Karpas-422 (cell line): Measurements from ENCODE around the gene COL1A2. TPM values are rescaled to one million over a fixed set of nuclear protein-coding genes. Genes with fewer than 3 reads are reported as not detected.

Source experiments
- DNase-seq: peaks from one replicate; pipeline ENCODE4 v3.0.0-alpha.2; 2015
- H2AFZ ChIP-seq: fragments of 200-600 bp; sonication (generic); 2 replicates; pipeline ENCODE4 v1.6.1; 2014; ENCODE audit warnings: antibody characterized with exemption, low read length, mixed read lengths
- H3K27ac ChIP-seq: fragments of 200-600 bp; sonication (generic); 2 replicates; pipeline ENCODE4 v1.5.1; 2014; ENCODE audit warnings: mild to moderate bottlenecking, low read length, moderate library complexity
- H3K27me3 ChIP-seq: fragments of 200-600 bp; sonication (generic); 2 replicates; pipeline ENCODE4 v1.6.1; 2014; ENCODE audit warnings: low read length, mixed read lengths
- H3K36me3 ChIP-seq: fragments of 200-600 bp; sonication (generic); 2 replicates; pipeline ENCODE4 v1.6.1; 2014; ENCODE audit warnings: low read length, mixed read lengths; ENCODE audit not compliant: insufficient read depth
- H3K4me1 ChIP-seq: fragments of 200-600 bp; sonication (generic); 2 replicates; pipeline ENCODE4 v1.6.1; 2014; ENCODE audit warnings: mild to moderate bottlenecking, low read length, mixed read lengths
- H3K4me2 ChIP-seq: fragments of 200-600 bp; sonication (generic); 2 replicates; pipeline ENCODE4 v1.6.1; 2014; ENCODE audit warnings: low read length, low read depth, mild to moderate bottlenecking; ENCODE audit not compliant: poor library complexity, severe bottlenecking
- H3K4me3 ChIP-seq: fragments of 200-600 bp; sonication (generic); 2 replicates; pipeline ENCODE4 v1.5.1; 2014; ENCODE audit warnings: mild to moderate bottlenecking, antibody characterized with exemption, low read length, mixed read lengths
- H3K79me2 ChIP-seq: fragments of 200-600 bp; sonication (generic); 2 replicates; pipeline ENCODE4 v1.6.1; 2014; ENCODE audit warnings: mild to moderate bottlenecking, low read length, mixed read lengths
- H3K9ac ChIP-seq: fragments of 200-600 bp; sonication (generic); 2 replicates; pipeline ENCODE4 v1.6.0; 2014; ENCODE audit warnings: low read length
- H3K9me2 ChIP-seq: fragments of 200-600 bp; sonication (generic), shearing (Covaris generic); replicated peaks from 2 replicates; pipeline ENCODE4 v1.6.0; 2014; ENCODE audit warnings: mild to moderate bottlenecking, low read length, moderate library complexity; ENCODE audit not compliant: insufficient read depth
- H3K9me3 ChIP-seq: fragments of 300-700, 200-600 bp; sonication (generic); 2 replicates; pipeline ENCODE4 v1.6.1; 2014; ENCODE audit warnings: low read length, mixed read lengths
- H4K20me1 ChIP-seq: fragments of 200-600 bp; sonication (generic); 2 replicates; pipeline ENCODE4 v1.6.1; 2014; ENCODE audit warnings: mild to moderate bottlenecking, antibody characterized with exemption, low read length, low read depth; ENCODE audit not compliant: insufficient read depth
- total RNA-seq: library from RNA; depleted of rRNA; stranded (reverse); fragments of >200 nt; shearing (Covaris generic); gene quantifications from 2 replicates; pipeline ENCODE4 v1.2.3, GENCODE V29; 2014; ENCODE audit warnings: low replicate concordance

COL1A2 gene
- total RNA-seq, 1 experiment from 2014 or later: not detected

DNA sequence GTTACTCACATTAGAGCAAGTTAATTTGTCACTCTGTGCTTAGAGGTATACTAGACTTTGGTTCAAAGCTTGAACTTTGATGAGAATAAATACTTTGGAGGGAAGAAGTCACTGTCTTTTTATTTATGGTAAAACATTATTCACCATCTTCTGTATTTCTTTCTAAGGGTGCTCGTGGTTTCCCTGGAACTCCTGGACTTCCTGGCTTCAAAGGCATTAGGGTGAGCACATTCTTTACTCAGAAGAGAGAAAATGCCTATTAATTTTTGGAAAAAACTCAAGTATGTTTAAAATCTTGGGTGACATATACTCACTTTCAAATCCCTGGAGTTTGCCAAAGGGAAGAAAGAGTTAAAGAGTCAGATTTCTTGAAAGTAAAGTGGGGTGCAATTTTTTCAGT is 10.8 kb downstream of the COL1A2 start:
- Histone ChIP-seq H3K4me3 (no peak overlapping the region), H3K36me3 (no peaks in the 10 kb centered on the region), H3K79me2 (no peaks in the 10 kb centered on the region), H3K9ac (no peak overlapping the region), H3K9me3 (no peaks in the 10 kb centered on the region), H3K27ac (no peak overlapping the region), H3K9me2 (no peaks in the 10 kb centered on the region), H2AFZ (no peak overlapping the region), H3K27me3 (no peaks in the 10 kb centered on the region), H3K4me2 (no peak overlapping the region), H4K20me1 (no peaks in the 10 kb centered on the region), H3K4me1 (peaks cover 11% of the 10 kb centered on the region)
- no peak for DNase-seq

DNA sequence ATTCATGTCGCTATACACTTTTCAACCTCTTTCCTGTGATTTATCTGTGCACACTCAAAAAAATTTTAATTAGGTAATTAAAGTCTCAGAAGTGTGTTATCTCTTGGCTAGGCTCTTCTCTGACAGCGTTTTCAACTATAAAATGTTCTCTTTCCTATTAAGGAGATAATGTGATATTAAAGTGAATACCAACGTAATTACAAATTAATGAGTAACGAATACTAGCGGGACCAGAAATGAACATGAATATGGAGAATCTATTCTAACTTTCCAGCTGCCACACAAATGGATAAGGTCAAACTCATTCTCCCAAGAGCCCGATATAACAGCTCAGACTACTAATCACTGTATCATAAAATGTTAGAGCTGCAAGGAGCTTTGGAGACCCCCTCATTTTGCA is 12.0 kb downstream of the COL1A2 start:
- Histone ChIP-seq H3K27ac (no peak overlapping the region), H3K9me2 (no peaks in the 10 kb centered on the region), H2AFZ (no peak overlapping the region), H3K9ac (no peak overlapping the region), H3K4me1 (peaks cover 16% of the 10 kb centered on the region), H3K9me3 (no peaks in the 10 kb centered on the region), H4K20me1 (no peaks in the 10 kb centered on the region), H3K4me2 (no peak overlapping the region), H3K79me2 (no peaks in the 10 kb centered on the region), H3K36me3 (no peaks in the 10 kb centered on the region), H3K4me3 (no peak overlapping the region), H3K27me3 (no peaks in the 10 kb centered on the region)
- no peak for DNase-seq

DNA sequence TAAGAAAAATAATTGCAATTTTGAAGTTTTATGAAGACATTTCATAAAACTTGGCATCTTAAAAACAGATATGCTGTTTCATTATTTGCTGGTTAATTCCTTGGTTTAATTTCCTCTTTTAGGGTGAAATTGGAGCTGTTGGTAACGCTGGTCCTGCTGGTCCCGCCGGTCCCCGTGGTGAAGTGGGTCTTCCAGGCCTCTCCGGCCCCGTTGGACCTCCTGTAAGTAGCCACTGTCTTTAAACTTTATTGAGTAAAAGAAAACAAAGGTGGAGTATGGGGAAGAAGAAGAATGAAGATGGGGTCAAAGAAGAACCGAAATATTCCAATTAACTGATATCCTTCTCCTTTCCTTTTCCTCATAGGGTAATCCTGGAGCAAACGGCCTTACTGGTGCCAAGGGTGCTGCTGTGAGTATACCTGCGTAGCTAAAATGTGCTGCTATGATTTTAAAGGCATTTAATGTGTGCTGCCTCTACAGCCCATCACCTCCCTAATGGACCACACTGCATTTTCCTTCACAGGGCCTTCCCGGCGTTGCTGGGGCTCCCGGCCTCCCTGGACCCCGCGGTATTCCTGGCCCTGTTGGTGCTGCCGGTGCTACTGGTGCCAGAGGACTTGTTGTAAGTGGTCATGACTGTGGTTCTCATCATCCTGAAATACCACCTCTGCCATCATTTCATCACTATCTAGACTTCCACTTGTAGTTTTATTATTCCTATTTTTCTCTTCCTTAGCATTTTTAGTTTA is 14.7 kb downstream of the COL1A2 start:
- Histone ChIP-seq H3K9me3 (no peaks in the 10 kb centered on the region), H3K9ac (no peak overlapping the region), H4K20me1 (no peaks in the 10 kb centered on the region)

DNA sequence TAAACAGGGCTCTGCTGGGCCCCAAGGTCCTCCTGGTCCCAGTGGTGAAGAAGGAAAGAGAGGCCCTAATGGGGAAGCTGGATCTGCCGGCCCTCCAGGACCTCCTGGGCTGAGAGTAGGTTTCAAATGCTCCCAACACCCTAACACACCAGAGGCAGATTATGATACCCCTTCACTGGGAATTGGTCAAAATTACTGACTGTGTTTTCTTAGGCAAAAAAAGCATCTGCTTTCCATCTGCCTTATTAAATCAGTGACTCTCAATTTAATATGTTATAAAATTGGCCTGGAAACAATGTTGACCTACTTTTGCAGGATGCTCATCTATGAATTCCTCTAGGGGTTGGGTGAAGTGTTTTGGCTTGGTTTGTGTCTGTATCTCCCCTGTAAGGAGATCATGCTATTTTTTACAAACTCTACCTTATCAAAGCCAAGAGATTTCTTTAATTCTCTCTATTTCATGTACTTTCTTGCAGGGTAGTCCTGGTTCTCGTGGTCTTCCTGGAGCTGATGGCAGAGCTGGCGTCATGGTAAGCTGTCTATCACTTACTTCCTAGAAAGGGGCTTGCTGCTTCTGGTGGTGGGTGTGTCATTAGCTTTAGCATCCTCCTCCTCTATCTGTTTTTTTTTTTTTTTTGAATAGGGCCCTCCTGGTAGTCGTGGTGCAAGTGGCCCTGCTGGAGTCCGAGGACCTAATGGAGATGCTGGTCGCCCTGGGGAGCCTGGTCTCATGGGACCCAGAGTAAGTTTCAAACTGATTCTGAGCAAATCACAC is 15.9 kb downstream of the COL1A2 start:
- Histone ChIP-seq H3K4me1 (peaks cover 16% of the 10 kb centered on the region), H3K36me3 (no peaks in the 10 kb centered on the region), H2AFZ (no peak overlapping the region), H3K27me3 (no peaks in the 10 kb centered on the region), H3K4me3 (no peak overlapping the region), H3K27ac (no peak overlapping the region), H3K9me2 (no peaks in the 10 kb centered on the region), H3K79me2 (no peaks in the 10 kb centered on the region), H4K20me1 (no peaks in the 10 kb centered on the region), H3K9me3 (no peaks in the 10 kb centered on the region), H3K9ac (no peak overlapping the region), H3K4me2 (peak overlapping the region; percentile 16)
- DNase-seq: peak; percentile 62

More for the DNA sequence above, 14.7 kb downstream of the COL1A2 start:
- DNase-seq: no peak
- no peak overlapping the region for H3K4me2 ChIP-seq
- H3K79me2 ChIP-seq: no peaks in the 10 kb centered on the region
- H2AFZ ChIP-seq: no peak overlapping the region
- no peak overlapping the region for H3K27ac ChIP-seq
- H3K27me3 ChIP-seq: no peaks in the 10 kb centered on the region
- no peaks in the 10 kb centered on the region for H3K36me3 ChIP-seq
- H3K9me2 ChIP-seq: no peaks in the 10 kb centered on the region
- H3K4me1 ChIP-seq: peaks cover 16% of the 10 kb centered on the region
- no peak overlapping the region for H3K4me3 ChIP-seq

DNA sequence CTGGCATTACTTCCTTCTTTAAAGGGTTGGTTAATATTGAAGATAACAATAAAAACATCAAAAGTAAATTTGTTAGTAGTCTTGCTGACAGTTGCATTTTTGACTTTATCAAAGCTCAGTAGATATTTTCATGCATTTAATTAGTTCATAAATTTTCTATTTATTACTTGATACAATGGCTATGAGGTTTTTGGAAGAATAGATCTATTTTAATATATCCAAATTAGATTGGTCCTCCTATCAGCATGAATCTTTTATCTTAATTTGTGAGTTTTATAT is 16.4 kb downstream of the COL1A2 start:
- Histone ChIP-seq H3K9me2 (no peaks in the 10 kb centered on the region), H4K20me1 (no peaks in the 10 kb centered on the region), H2AFZ (no peak overlapping the region), H3K4me2 (peak overlapping the region; percentile 16), H3K79me2 (no peaks in the 10 kb centered on the region), H3K9me3 (no peaks in the 10 kb centered on the region), H3K4me1 (peaks cover 16% of the 10 kb centered on the region), H3K4me3 (no peak overlapping the region), H3K36me3 (no peaks in the 10 kb centered on the region), H3K27ac (no peak overlapping the region), H3K9ac (no peak overlapping the region), H3K27me3 (no peaks in the 10 kb centered on the region)
- no peak for DNase-seq

DNA sequence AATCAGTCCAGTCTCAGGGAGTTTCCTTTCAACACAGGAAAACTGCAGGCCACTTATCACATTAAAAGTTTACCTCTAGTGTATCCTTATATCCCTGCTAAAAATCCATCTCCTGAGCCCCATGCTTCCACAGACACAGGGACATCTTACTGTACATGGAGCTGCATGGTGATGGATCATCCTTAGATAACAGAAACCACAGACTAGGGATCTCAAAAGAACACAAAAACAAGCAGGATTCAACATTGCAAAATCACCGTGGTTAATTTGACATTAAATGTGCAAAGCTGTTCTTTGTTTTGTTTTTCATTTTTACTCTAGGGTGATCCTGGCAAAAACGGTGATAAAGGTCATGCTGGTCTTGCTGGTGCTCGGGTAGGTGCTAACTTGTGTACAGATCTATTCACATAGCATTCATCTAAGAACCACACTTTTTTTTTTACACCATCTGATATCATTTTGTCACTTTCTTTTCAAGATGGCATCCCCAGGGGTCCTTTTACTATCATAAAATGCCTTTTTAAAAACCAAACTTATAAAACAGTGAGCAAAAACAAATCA is 18.1 kb downstream of the COL1A2 start:
- no peak for DNase-seq
- no peak overlapping the region for H3K27ac ChIP-seq
- no peak overlapping the region for H3K9ac ChIP-seq

DNA sequence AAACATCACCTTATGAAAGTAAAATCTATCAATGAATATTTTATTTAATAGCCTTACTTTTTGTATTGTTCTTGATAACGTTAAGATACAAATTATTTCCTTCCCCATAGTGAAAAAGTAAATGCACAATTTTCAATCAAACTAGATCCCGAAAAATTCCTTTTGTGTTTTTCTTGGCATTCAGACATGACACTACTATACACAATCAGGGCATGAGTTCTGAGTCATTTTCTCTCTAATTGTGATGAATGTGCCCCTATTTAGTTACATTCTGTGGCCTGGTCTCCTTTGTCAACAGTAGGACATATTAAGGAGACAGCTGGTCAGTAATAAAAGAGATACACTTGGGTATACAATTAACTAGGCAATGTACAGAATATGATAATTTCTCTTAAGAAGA is 19.8 kb downstream of the COL1A2 start:
- Histone ChIP-seq H3K4me2 (no peak overlapping the region), H3K9ac (no peak overlapping the region), H3K79me2 (no peaks in the 10 kb centered on the region), H3K4me3 (no peak overlapping the region), H3K9me3 (no peaks in the 10 kb centered on the region), H3K27me3 (no peaks in the 10 kb centered on the region), H4K20me1 (no peaks in the 10 kb centered on the region), H3K27ac (no peak overlapping the region), H2AFZ (no peak overlapping the region), H3K4me1 (peaks cover 16% of the 10 kb centered on the region), H3K9me2 (no peaks in the 10 kb centered on the region), H3K36me3 (no peaks in the 10 kb centered on the region)
- no peak for DNase-seq

More for the DNA sequence above, 18.1 kb downstream of the COL1A2 start:
- H3K79me2 ChIP-seq: no peaks in the 10 kb centered on the region
- H4K20me1 ChIP-seq: no peaks in the 10 kb centered on the region
- no peak overlapping the region for H3K4me3 ChIP-seq
- H3K9me2 ChIP-seq: no peaks in the 10 kb centered on the region
- no peaks in the 10 kb centered on the region for H3K27me3 ChIP-seq
- H3K4me1 ChIP-seq: peaks cover 16% of the 10 kb centered on the region
- no peaks in the 10 kb centered on the region for H3K36me3 ChIP-seq
- H3K9me3 ChIP-seq: no peaks in the 10 kb centered on the region
- H3K4me2 ChIP-seq: no peak overlapping the region
- no peak overlapping the region for H2AFZ ChIP-seq

DNA sequence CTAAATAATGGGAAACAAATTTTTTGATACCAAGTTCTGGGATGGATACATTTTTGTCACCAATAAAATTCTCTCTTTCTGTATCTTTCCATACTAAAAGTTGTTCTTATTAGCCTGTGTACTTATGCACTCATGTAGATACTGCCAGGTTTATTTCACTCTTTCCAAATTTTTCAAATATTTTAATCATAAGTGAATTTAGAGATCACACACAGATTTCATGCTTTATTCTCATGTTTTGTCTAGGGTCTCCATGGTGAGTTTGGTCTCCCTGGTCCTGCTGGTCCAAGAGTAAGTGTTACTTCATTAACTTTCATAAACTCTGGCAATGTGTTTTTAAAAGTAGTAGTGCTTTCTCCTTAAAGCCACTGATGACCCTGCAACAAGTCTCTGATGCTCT is 20.3 kb downstream of the COL1A2 start:
- no peaks in the 10 kb centered on the region for H3K9me3 ChIP-seq
- H3K36me3 ChIP-seq: no peaks in the 10 kb centered on the region
- H3K27ac ChIP-seq: no peak overlapping the region
- H3K4me2 ChIP-seq: no peak overlapping the region
- no peaks in the 10 kb centered on the region for H3K79me2 ChIP-seq
- H4K20me1 ChIP-seq: no peaks in the 10 kb centered on the region
- H2AFZ ChIP-seq: no peak overlapping the region
- H3K9me2 ChIP-seq: no peaks in the 10 kb centered on the region
- DNase-seq: no peak
- no peak overlapping the region for H3K9ac ChIP-seq
- H3K4me1 ChIP-seq: peaks cover 16% of the 10 kb centered on the region
- no peaks in the 10 kb centered on the region for H3K27me3 ChIP-seq
- no peak overlapping the region for H3K4me3 ChIP-seq
